ENCODE data around the gene GLE1.

Gene GLE1

DNA sequence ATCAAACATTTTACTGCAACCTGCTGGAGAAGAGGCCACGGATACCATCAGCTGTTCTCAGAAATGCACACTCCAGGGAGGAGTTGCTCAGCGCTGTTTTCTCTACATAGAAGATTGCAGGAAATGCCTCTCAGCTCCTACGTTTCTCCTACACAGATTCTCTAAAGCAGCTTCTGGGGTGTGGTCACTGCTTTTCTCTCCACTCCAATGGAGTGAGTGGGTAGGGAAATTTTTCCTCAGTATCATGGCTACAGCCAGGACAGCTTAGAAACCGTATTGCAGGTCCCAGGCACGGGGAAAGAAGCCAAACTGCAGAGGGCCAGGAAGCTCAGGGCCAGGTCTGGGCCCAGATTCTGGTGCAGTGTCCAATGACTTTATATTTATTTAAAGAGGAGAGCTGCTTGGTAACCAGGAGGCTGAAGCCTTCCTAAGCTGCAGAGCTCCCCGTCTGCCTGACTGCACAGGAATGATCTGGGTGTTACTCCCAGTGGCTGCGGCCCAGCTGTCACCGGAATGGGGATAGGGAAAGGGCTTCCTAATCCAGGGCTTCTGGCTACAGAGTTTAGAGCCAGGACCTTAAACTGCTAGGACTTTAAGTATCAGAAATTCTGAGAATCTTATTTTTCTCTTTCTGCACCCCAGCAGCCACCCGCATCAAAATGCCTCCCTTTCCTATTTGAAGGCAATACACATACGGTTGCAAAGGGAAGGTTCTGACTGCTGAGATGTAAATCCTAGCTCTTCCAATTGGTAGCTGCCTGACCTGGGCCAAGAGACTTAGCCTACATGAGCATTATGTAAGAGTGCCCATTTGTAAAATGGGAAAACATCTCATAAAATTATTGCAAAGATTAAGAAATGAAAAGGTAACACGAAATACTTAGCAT lies 46.5 kb downstream of the GLE1 start:
- H3K9me3 ChIP-seq (ENCODE audit: control extremely low read depth in 1 of 5, control insufficient read depth in 4 of 5, insufficient read depth in 2 of 5, low read depth in 1 of 5, low read length in 4 of 5), result no peaks in the 10 kb centered on the region
- POLR2A ChIA-PET, result interaction anchor here (0.6 to 1.9 kb wide), 5 partner anchors 18 to 112 kb away, joined by 4 to 6 read pairs (median 5); partner anchors contain the start of gene GLE1
- WGBS (ENCODE audit: insufficient coverage), result 90% methylated on average over 10 of the region's 11 CpGs
- no peak for DNase-seq
- H3K4me3 ChIP-seq (ENCODE audit: control insufficient read depth in 1 of 7, extremely low read depth in 1 of 7, insufficient read depth in 4 of 7, low read depth in 2 of 7, low read length in 6 of 7), result peak overlapping the region in 6 of 7 experiments; percentile 64 to 92 (median 78)
- H3K36me3 ChIP-seq (ENCODE audit: control insufficient read depth in 4 of 4, insufficient read depth in 4 of 4, low read length in 3 of 4), result no peaks in the 10 kb centered on the region
- H3K27ac ChIP-seq (ENCODE audit: insufficient read depth in 1 of 2, low read depth in 1 of 2, low read length in 2 of 2, poor library complexity in 1 of 2, severe bottlenecking in 2 of 2), result peak overlapping the region in 1 of 2 experiments; percentile 80
- no peaks in the 10 kb centered on the region for H3K27me3 ChIP-seq (replicated peaks in 2 of 5; ENCODE audit: control insufficient read depth in 4 of 5, insufficient read depth in 5 of 5, low read length in 4 of 5)
- peaks cover 11 to 38% (median 16%) of the 10 kb centered on the region in 4 experiments for H3K4me1 ChIP-seq (ENCODE audit: control extremely low read depth in 1 of 4, control insufficient read depth in 4 of 4, insufficient read depth in 4 of 4, low read length in 3 of 4)
- CTCF ChIA-PET, result interaction anchor here (0.7 to 2.7 kb wide), 5 partner anchors 9 to 112 kb away, joined by 3 to 6 read pairs (median 3); no protein-coding TSS in a partner anchor

DNA sequence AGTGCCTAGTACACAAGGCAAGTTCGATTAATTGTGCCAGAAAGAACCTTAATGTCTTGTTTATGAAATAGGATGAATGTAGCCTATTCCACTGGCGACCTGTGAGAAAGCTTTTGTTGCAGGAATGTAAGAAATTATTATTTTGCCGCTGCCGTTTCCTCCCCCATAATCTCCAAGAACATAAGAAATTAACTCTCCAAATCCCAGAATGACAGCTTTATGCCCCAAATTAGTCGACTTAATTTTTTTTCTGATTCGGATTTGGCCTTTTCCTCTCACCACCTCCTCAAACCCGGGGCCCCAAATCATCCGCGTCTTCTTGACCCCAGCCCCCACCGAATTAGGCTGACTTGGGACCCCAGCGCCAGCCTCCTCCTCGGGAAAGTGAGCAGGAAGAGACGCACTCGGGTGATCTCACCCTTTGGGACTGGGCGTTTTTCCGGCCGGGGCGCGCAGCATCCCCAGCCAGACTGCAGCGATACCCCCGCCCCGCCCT lies 47.2 kb downstream of the GLE1 start:
- POLR2A ChIA-PET, result interaction anchor here (1.1 to 1.9 kb wide), 6 partner anchors 9 to 189 kb away, joined by 3 to 6 read pairs (median 4); partner anchors contain the start of gene GLE1
- no peaks in the 10 kb centered on the region for H3K36me3 ChIP-seq (ENCODE audit: control insufficient read depth in 4 of 4, insufficient read depth in 4 of 4, low read length in 3 of 4)
- peak overlapping the region; percentile 0 to 80 for H3K27ac ChIP-seq (ENCODE audit: insufficient read depth in 1 of 2, low read depth in 1 of 2, low read length in 2 of 2, poor library complexity in 1 of 2, severe bottlenecking in 2 of 2)
- DNase-seq, result peak in 2 of 3 donors; percentile 22 to 30
- no peaks in the 10 kb centered on the region for H3K27me3 ChIP-seq (replicated peaks in 2 of 5; ENCODE audit: control insufficient read depth in 4 of 5, insufficient read depth in 5 of 5, low read length in 4 of 5)
- no peaks in the 10 kb centered on the region for H3K9me3 ChIP-seq (ENCODE audit: control extremely low read depth in 1 of 5, control insufficient read depth in 4 of 5, insufficient read depth in 2 of 5, low read depth in 1 of 5, low read length in 4 of 5)
- under 1% methylated on average over 9 of the region's 22 CpGs for WGBS (ENCODE audit: insufficient coverage)
- peaks cover 11 to 41% (median 19%) of the 10 kb centered on the region in 4 experiments for H3K4me1 ChIP-seq (ENCODE audit: control extremely low read depth in 1 of 4, control insufficient read depth in 4 of 4, insufficient read depth in 4 of 4, low read length in 3 of 4)
- CTCF ChIA-PET, result interaction anchor here (1.6 to 2.7 kb wide), 3 partner anchors 10 to 46 kb away, joined by 3 to 6 read pairs (median 4); no protein-coding TSS in a partner anchor
- H3K4me3 ChIP-seq (ENCODE audit: control insufficient read depth in 1 of 7, extremely low read depth in 1 of 7, insufficient read depth in 4 of 7, low read depth in 2 of 7, low read length in 6 of 7), result peak overlapping the region; percentile 64 to 92 (median 75)

DNA sequence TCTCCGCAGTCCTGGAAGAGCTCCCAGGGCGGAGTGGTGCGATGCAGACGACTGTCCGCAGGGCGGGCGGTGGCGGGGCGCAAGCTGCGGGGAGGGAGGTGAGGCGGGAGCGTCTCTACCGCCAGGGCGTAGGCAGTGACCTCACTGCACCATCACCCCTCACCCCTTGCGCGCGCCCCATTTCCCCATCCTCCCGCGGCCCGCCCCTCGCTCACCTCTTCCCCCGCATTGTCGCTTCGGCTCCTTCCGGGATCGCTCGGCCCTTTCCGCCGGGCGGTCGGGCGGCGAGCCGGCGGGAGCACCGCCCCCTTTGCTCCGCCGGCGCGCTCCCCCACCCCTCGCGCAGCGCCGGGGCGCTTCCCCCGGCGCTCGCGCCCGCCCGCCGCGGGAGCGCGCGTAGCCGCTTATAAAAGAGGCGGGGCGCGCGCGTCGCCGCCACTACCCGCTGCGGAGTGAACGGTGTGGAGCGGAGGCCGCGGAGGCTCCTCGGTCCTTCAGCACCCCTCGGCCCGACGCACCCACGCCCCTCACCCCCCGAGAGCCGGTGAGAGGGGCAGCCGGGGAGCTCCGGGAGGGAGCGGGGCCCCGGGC lies 47.7 kb downstream of the GLE1 start, which contains the start of gene SPTAN1:
Gene SPTAN1 (plus strand): TSS at position 435 of the 591 bp plus-strand sequence. CDS start 14,154 bp downstream, outside the sequence.
- ChIA-PET POLR2A (interaction anchor here (1.1 to 1.9 kb wide), 6 partner anchors 10 to 190 kb away, joined by 3 to 6 read pairs (median 4); partner anchors contain the start of gene GLE1), CTCF (interaction anchor here (1.5 to 2.7 kb wide), 4 partner anchors 10 to 111 kb away, joined by 3 to 6 read pairs (median 4); no protein-coding TSS in a partner anchor)
- DNase-seq, result peak; percentile 92 to 97 (median 96)
- Histone ChIP-seq H3K27ac (ENCODE audit: insufficient read depth in 1 of 2, low read depth in 1 of 2, low read length in 2 of 2, poor library complexity in 1 of 2, severe bottlenecking in 2 of 2) (peak within 1 kb of the TSS; percentile 0 to 80), H3K4me1 (ENCODE audit: control extremely low read depth in 1 of 4, control insufficient read depth in 4 of 4, insufficient read depth in 4 of 4, low read length in 3 of 4) (peaks cover 11 to 41% (median 19%) of the 10 kb centered on the region in 4 experiments), H3K9me3 (ENCODE audit: control extremely low read depth in 1 of 5, control insufficient read depth in 4 of 5, insufficient read depth in 2 of 5, low read depth in 1 of 5, low read length in 4 of 5) (no peaks in the 10 kb centered on the region), H3K27me3 (replicated peaks in 2 of 5; ENCODE audit: control insufficient read depth in 4 of 5, insufficient read depth in 5 of 5, low read length in 4 of 5) (no peaks in the 10 kb centered on the region), H3K36me3 (ENCODE audit: control insufficient read depth in 4 of 4, insufficient read depth in 4 of 4, low read length in 3 of 4) (no peaks in the 10 kb centered on the region), H3K4me3 (ENCODE audit: control insufficient read depth in 1 of 7, extremely low read depth in 1 of 7, insufficient read depth in 4 of 7, low read depth in 2 of 7, low read length in 6 of 7) (peak within 1 kb of the TSS; percentile 71 to 92 (median 80))
- WGBS (ENCODE audit: insufficient coverage), result 0% methylated on average over 71 of the region's 81 CpGs

DNA sequence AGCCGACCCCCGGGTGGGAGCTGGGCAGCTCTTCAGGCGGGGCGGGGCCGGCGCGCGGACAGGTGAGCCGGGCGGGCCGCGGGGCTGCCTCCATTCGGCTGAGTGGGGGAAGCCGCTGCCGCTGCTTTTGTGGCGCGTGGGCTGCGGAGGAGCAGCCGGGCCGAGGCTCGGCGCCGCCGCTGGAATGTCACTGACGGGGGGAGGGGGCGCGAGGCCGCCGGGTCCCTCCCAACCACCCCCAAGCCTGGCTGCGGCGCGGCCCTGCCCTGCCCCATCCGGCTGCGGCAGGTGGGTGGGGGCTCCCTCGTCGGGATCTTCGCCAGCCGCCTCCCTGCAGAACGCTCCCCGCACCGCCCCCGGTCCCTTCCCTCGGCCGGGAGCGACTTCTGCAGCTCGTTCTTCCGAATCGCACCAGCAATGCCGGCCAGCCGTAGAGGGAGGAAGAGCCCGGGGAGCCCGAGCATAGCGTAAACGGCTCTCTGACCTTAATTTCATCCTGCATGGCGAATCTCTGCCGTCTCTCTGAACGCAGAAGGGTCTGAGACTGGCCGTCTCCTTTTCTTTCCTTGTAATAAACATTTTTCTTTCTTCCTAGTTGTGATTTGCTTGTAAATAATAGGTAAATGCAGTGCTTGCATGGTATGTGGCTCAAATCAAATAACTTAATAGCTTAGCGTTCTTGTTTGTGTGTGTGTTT lies 48.4 kb downstream of the GLE1 start:
- Histone ChIP-seq H3K4me1 (ENCODE audit: control extremely low read depth in 1 of 4, control insufficient read depth in 4 of 4, insufficient read depth in 4 of 4, low read length in 3 of 4) (peaks cover 12 to 41% (median 20%) of the 10 kb centered on the region in 4 experiments), H3K4me3 (ENCODE audit: control insufficient read depth in 1 of 7, extremely low read depth in 1 of 7, insufficient read depth in 4 of 7, low read depth in 2 of 7, low read length in 6 of 7) (peak overlapping the region; percentile 58 to 92 (median 80)), H3K27ac (ENCODE audit: insufficient read depth in 1 of 2, low read depth in 1 of 2, low read length in 2 of 2, poor library complexity in 1 of 2, severe bottlenecking in 2 of 2) (peak overlapping the region in 1 of 2 experiments; percentile 54), H3K27me3 (replicated peaks in 2 of 5; ENCODE audit: control insufficient read depth in 4 of 5, insufficient read depth in 5 of 5, low read length in 4 of 5) (no peaks in the 10 kb centered on the region), H3K9me3 (ENCODE audit: control extremely low read depth in 1 of 5, control insufficient read depth in 4 of 5, insufficient read depth in 2 of 5, low read depth in 1 of 5, low read length in 4 of 5) (no peaks in the 10 kb centered on the region), H3K36me3 (ENCODE audit: control insufficient read depth in 4 of 4, insufficient read depth in 4 of 4, low read length in 3 of 4) (no peaks in the 10 kb centered on the region)
- ChIA-PET POLR2A (interaction anchor here (0.6 to 1.9 kb wide), 6 partner anchors 10 to 190 kb away, joined by 3 to 6 read pairs (median 4); no protein-coding TSS in a partner anchor), CTCF (interaction anchor here (1.5 to 2.7 kb wide), 5 partner anchors 10 to 112 kb away, joined by 3 to 6 read pairs (median 4); no protein-coding TSS in a partner anchor)
- 0% methylated on average over 56 of the region's 59 CpGs for WGBS (ENCODE audit: insufficient coverage)
- peak; percentile 16 to 42 (median 31) for DNase-seq

DNA sequence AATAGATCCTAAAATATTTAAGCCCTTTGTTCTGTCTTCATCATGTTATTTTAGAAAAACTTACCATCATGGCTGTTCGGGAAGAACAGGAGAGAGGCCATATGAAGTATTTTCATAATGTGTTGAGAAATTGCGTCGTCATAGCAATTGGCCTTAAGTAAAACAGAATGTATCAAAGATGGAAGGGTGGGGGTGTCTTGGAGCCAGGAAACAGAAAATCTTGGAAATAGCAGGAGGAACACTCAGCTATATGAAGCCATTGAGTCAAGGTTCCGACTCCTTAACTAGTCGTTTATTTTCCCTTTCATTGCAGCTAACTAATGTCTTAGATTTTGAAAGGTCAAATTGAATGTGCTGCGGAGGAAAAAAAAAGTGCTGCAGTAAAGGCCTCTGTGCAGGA lies 49.2 kb downstream of the GLE1 start:
- peaks cover 20 to 49% (median 29%) of the 10 kb centered on the region in 4 experiments for H3K4me1 ChIP-seq (ENCODE audit: control extremely low read depth in 1 of 4, control insufficient read depth in 4 of 4, insufficient read depth in 4 of 4, low read length in 3 of 4)

More for the DNA sequence above, 49.2 kb downstream of the GLE1 start:
- DNase-seq, result peak in 1 of 3 donors; percentile 7
- H3K27me3 ChIP-seq (replicated peaks in 2 of 5; ENCODE audit: control insufficient read depth in 4 of 5, insufficient read depth in 5 of 5, low read length in 4 of 5), result no peaks in the 10 kb centered on the region
- H3K9me3 ChIP-seq (ENCODE audit: control extremely low read depth in 1 of 5, control insufficient read depth in 4 of 5, insufficient read depth in 2 of 5, low read depth in 1 of 5, low read length in 4 of 5), result no peaks in the 10 kb centered on the region
- peak overlapping the region in 3 of 7 experiments; percentile 9 to 92 (median 71) for H3K4me3 ChIP-seq (ENCODE audit: control insufficient read depth in 1 of 7, extremely low read depth in 1 of 7, insufficient read depth in 4 of 7, low read depth in 2 of 7, low read length in 6 of 7)
- 100% methylated on average over 3 of the region's 6 CpGs for WGBS (ENCODE audit: insufficient coverage)
- no peaks in the 10 kb centered on the region for H3K36me3 ChIP-seq (ENCODE audit: control insufficient read depth in 4 of 4, insufficient read depth in 4 of 4, low read length in 3 of 4)
- ChIA-PET CTCF (interaction anchor here (1.5 to 1.7 kb wide), 2 partner anchors 9 to 16 kb away, joined by 3 to 4 read pairs; no protein-coding TSS in a partner anchor), POLR2A (interaction anchor here (1.5 kb wide), 1 partner anchor 12 kb away, joined by 4 read pairs; no protein-coding TSS in a partner anchor)
- no peak overlapping the region for H3K27ac ChIP-seq (ENCODE audit: insufficient read depth in 1 of 2, low read depth in 1 of 2, low read length in 2 of 2, poor library complexity in 1 of 2, severe bottlenecking in 2 of 2)
